Measurements from ENCODE around the gene PCK2. TPM values are rescaled to one million over a fixed set of nuclear protein-coding genes. Genes with fewer than 3 reads are reported as not detected.

Gene PCK2
- total RNA-seq, 1 experiment from 2014 or later, result 48.9 TPM

- H3K9me3 ChIP-seq (ENCODE audit: control insufficient read depth, low read depth, low read length), result no peaks in the 10 kb centered on the region
Observed at GRCh38 chr14:24100982-24101494, 6.9 kb downstream of the PCK2 start.

More at GRCh38 chr14:24100982-24101494, 6.9 kb downstream of the PCK2 start:
- Histone ChIP-seq H3K23me2 (ENCODE audit: insufficient read length, low read depth, low read length, poor library complexity, severe bottlenecking) (no peaks in the 10 kb centered on the region), H3K4ac (ENCODE audit: low read depth, low read length) (no peak overlapping the region), H3K79me1 (ENCODE audit: insufficient read depth, low read depth, low read length, poor library complexity, severe bottlenecking) (no peaks in the 10 kb centered on the region), H4K20me1 (ENCODE audit: control insufficient read depth, insufficient read depth, insufficient read length) (no peaks in the 10 kb centered on the region), H2BK15ac (ENCODE audit: low read depth, low read length) (no peak overlapping the region), H2BK120ac (ENCODE audit: low read depth, low read length, poor library complexity, severe bottlenecking) (no peak overlapping the region), H2AK5ac (ENCODE audit: insufficient read length, low read length) (no peak overlapping the region), H2AFZ (ENCODE audit: low read length) (no peak overlapping the region), H3K27ac (ENCODE audit: insufficient read length, low read depth, low read length) (no peak overlapping the region), H3K9ac (ENCODE audit: extremely low read depth, insufficient read length, low read length) (no peak overlapping the region), H2BK20ac (ENCODE audit: low read depth, low read length, poor library complexity, severe bottlenecking) (no peak overlapping the region), H3K56ac (ENCODE audit: insufficient read length, low read depth, low read length) (no peak overlapping the region), H3K4me1 (ENCODE audit: insufficient read depth, low read length) (no peaks in the 10 kb centered on the region), H2BK5ac (ENCODE audit: insufficient read length, low read length) (no peak overlapping the region), H3K18ac (ENCODE audit: insufficient read length, low read depth, low read length) (no peak overlapping the region), H3K23ac (ENCODE audit: insufficient read length, low read depth, low read length) (no peak overlapping the region), H4K5ac (ENCODE audit: insufficient read length, low read depth, low read length) (no peak overlapping the region), H4K8ac (replicated peaks; ENCODE audit: insufficient read length, low read depth, low read length) (no peak overlapping the region), H2BK12ac (ENCODE audit: insufficient read length, low read depth, low read length) (no peak overlapping the region), H3T11ph (ENCODE audit: low read length) (no peak overlapping the region), H3K27me3 (ENCODE audit: insufficient read depth, low read length) (no peaks in the 10 kb centered on the region), H3K14ac (ENCODE audit: insufficient read depth, low read length) (no peak overlapping the region), H3K4me2 (ENCODE audit: insufficient read depth, insufficient read length, low read length) (no peak overlapping the region), H3K79me2 (ENCODE audit: insufficient read depth, low read length) (no peaks in the 10 kb centered on the region; the same call in 1 of the 2 replicates), H4K91ac (ENCODE audit: insufficient read length, low read depth, low read length) (no peak overlapping the region)
- DNase-seq, result no peak
- peaks cover 66 to 81% (median 75%) of the 10 kb centered on the region in 3 experiments for H3K36me3 Mint-ChIP-seq (ENCODE audit: insufficient read depth in 1 of 3, low read depth in 3 of 3)
- no peaks in the 10 kb centered on the region for H3K27me3 Mint-ChIP-seq (ENCODE audit: low read depth)
- no peak overlapping the region for H3K27ac Mint-ChIP-seq
- WGBS (ENCODE audit: extremely low coverage, insufficient read length, low lambda C conversion rate), result no CpG with 5 or more reads among the region's 3 CpGs
- peaks cover 0 to 5% of the 10 kb centered on the region in 2 experiments; a peak in 2 of 4 replicates for H3K4me1 Mint-ChIP-seq
- TF ChIP-seq CTCF (conservative IDR thresholded peaks at IDR 0.05), result no peak
- no peak overlapping the region for H3K4me3 Mint-ChIP-seq
- H3K9me3 Mint-ChIP-seq, result peaks cover 18 to 19% of the 10 kb centered on the region in 2 experiments

Data from H9 (cell line).